Body of pancreas (tissue), 4 donors: ENCODE data around the gene CNNM4.

Experiments
- POLR2A ChIP-seq, 3 donors: fragments of 450-650 bp; IDR thresholded peaks; one replicate each; pipeline ENCODE4 v1.6.1; 2016; ENCODE audit warnings: antibody characterized with exemption in 3 of 3, mild to moderate bottlenecking in 2 of 3
- TF ChIP-seq, protein P1 (sequence below), 7 experiments: fragments of 450-650 bp in 4 of 7; fragments of 200-600 bp in 3 of 7; sonication (generic) in 3 of 7; IDR thresholded peaks; one replicate each; pipeline ENCODE4 v1.5.1; 2016 to 2019; ENCODE audit warnings: antibody characterized with exemption in 7 of 7

GRCh38 chr2:96811917-96812316 is 51.2 kb downstream of the CNNM4 start:
- no peak for TF ChIP-seq POLR2A (IDR thresholded peaks at IDR 0.05)
- TF ChIP-seq, protein P1, sequence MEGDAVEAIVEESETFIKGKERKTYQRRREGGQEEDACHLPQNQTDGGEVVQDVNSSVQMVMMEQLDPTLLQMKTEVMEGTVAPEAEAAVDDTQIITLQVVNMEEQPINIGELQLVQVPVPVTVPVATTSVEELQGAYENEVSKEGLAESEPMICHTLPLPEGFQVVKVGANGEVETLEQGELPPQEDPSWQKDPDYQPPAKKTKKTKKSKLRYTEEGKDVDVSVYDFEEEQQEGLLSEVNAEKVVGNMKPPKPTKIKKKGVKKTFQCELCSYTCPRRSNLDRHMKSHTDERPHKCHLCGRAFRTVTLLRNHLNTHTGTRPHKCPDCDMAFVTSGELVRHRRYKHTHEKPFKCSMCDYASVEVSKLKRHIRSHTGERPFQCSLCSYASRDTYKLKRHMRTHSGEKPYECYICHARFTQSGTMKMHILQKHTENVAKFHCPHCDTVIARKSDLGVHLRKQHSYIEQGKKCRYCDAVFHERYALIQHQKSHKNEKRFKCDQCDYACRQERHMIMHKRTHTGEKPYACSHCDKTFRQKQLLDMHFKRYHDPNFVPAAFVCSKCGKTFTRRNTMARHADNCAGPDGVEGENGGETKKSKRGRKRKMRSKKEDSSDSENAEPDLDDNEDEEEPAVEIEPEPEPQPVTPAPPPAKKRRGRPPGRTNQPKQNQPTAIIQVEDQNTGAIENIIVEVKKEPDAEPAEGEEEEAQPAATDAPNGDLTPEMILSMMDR (IDR thresholded peaks at IDR 0.05) = no peak
